NCI-H2107 treated with DMSO at 0.1 percent for 48 hours (cell line): ENCODE results near the gene ANTXRL.
"Not testable (repeated sequence)": the region's sequence is repeated elsewhere in the genome, so short reads cannot be mapped to it uniquely, and the experiment has no call there.

Experiments
- DNase-seq: peaks from one replicate; lab custom pipeline; 2025; ENCODE audit not compliant: unreplicated experiment; lab: John Stamatoyannopoulos, UW

Gene ANTXRL

DNA sequence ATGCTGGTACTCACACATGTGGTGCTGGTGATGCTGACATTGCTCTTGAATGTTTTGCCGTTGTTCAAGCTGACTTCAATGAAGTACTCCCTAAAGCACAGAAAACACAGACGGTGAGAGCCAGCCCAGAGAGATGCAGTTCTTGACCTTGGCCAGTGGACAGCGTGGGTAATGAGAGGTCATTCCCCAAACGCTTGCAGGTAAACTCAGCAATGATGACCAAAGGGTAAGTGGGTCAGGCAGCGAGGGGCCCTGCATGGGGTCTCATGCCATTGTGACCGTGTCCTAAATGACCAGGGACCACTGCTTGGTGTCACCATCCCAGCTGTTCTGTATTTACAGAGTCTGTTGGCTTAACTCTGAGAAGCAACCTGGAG, 32.8 kb upstream of the ANTXRL start:
- no peak for DNase-seq

- no peak for DNase-seq
Measured at GRCh38 chr10:46254467-46254866, 32.3 kb upstream of the ANTXRL start.

DNA sequence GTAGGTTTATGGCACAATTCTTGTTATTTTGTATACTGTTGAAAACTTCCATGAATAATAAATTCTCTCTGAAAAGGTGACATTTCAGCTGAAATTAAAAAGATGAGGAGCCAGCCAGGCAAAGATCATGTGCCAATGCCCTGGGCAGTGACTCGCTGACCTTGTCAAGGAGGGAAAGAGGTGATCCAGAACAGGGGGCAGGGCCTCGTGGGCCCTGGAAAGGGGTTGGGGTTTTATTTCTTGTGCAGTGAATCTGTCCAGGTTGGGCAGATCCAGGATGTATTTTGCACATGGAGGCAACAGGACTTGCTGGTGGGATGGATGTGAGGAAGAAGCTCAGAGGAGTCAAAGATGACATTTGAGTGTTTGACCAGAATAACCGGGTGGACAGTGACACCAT, 31.6 kb upstream of the ANTXRL start:
- not testable (repeated sequence) for DNase-seq

- no peak for DNase-seq
Measured at GRCh38 chr10:46255801-46256747, 30.7 kb upstream of the ANTXRL start.

DNA sequence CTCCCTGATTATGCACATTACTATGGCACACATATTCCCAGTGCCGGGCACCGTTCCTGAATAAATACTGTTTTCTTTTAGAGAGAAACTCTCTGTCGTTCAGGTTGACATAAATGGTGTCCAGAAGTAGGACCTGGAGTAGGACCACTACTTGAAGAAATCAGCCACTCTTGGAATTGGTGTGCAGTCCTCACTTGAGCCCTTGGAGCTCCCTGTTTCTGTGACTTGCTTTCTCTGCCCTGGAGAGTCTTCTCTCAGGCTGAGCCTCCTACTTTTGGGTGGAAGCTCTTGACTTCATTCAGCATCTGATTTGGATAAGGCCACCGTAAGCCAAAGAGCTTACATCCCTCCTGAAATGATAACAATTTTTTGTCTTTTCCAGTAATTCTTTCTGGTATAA, 29.7 kb upstream of the ANTXRL start:
- DNase-seq = no peak

DNA sequence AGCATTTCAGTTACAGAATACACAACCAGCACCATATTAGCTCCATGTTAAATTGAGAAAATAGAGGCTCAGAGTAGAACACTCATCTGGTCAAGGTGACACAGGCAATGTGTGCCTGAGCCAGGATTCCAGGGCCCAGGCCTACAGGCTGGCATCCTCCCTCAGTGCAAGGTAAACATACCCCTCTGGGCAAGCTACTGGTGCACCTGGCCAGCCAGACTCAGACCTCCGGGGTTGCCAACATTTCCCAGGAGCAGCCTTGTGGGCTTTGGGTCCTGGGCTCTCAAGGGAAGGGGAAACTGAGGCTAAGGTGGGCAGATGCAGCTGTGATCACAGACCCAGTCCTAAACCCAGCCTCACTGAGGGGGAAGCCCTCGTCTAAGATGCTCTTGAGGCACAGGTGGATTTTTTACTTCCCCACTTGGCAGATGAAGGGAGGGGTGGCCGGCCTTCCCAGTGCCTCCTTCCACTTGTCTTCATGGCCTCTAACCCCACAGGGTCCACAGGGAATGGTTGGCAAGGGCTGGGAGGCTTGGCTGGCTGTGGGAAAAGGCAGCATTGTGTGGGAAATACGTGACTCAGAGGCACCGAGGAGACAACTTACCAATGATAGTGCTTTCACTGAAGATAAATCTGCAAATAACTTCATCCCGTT, 23.8 kb upstream of the ANTXRL start:
- not testable (repeated sequence) for DNase-seq

- DNase-seq = no peak
Measured at GRCh38 chr10:46263831-46264268, 22.9 kb upstream of the ANTXRL start.

DNA sequence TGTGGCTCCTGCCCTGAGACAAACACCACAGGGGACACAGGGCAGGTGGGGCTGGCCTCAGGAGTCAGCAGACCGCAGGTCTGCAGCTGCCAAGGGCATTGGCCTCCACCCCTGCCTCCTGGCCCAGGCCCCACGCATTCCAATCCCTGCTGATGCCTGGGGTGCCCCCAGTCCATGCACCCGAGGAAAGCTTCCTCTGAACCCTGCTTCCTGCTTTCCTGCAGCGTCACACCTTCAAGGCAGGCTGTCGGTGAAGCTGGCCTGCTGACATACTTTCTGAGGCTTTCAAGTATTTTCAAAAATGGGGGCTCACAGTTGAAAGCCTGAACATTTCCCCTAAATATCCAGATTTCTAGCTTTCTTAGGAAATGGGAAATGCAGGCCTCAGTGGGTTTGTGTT, 22.5 kb upstream of the ANTXRL start:
- no peak for DNase-seq

- DNase-seq = no peak
Measured at GRCh38 chr10:46264737-46265368, 21.9 kb upstream of the ANTXRL start.

GRCh38 chr10:46265566-46266305, 21.1 kb upstream of the ANTXRL start:
- not testable (repeated sequence) for DNase-seq

GRCh38 chr10:46266306-46266985, 20.4 kb upstream of the ANTXRL start:
- no peak for DNase-seq

DNA sequence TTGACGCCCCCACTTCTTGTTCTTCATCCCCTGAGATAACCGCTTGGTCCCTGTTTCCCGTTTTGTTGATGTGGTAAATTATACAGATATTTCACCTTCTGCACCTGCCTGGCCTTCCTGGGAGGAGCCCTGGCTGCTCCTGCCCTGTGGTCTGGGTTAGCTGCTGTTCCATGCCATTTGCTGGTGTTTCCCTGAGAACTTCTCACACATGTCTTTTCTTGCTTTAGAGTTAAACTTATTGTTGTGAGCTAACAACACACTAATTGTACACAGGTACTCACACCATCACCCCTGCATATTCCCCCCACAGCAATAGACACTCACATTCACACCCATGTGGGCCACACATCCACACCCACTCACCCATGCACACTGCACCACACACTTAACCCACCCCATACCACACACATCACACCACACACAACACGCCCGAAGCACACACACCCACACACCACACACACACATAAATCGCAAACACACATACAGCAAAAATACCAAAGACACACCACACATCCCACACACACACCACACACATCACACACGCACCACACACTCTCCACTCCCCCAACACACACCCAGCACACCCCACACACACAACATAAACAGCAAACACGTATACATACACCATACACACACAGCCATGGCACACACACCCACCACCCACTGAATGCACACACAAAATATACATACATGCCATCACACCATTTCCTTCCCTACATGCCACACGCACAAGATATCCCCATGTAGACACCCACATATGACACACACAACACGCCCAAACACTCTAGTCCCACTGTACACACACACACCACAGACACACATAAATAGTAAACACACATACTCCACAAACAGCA, 19.4 kb upstream of the ANTXRL start:
- DNase-seq = no peak

GRCh38 chr10:46268076-46268881, 18.5 kb upstream of the ANTXRL start:
- DNase-seq = no peak

DNA sequence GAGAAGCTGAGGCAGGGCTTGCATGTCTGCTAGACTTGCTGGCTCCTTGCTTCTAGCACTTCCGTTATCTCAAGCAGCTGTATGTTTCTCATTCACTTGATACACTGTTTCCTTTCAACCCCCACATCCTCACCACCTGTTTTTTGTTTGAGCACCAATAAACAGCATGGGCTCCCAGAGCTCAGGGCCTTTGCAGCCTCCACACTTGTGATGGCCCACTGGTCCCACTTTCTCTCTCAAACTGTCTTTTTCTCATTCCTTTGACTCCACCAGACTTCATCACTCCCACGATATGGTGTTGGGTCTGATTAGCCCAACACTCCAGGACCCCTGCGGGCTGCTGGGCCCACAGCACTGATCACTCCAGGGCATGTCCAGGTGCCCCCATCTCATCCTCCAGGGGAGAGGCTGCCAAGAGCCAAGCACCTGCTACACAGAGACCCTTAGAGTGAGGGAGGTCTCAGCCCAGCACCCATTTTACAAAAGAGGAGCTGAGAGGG, 17.2 kb upstream of the ANTXRL start:
- not testable (repeated sequence) for DNase-seq

- no peak for DNase-seq
Measured at GRCh38 chr10:46270086-46270811, 16.5 kb upstream of the ANTXRL start.

DNA sequence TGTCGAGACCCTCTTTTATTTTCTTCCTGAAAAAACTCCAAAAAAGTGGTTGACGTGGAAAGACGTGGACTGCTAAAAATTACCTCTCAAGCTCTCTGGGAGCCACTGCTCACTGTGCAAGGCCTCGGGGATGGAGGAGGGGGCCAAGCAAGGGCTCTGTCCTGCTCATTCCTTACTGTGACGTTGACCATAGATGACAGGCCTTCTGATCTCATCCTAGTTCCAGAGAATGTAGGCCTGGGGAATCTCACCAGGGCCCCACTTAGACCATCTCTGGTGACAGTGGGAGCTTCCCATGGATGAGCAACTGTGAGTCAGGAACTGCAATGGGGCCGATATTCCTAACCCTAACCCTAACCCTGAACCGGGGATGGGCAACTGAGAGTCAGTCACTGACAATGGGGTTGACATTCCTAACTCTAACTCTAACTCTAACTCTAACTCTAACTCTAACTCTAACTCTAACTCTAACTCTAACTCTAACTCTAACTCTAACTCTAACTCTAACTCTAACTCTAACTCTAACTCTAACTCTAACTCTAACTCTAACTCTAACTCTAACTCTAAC, 15.8 kb upstream of the ANTXRL start:
- not testable (repeated sequence) for DNase-seq

DNA sequence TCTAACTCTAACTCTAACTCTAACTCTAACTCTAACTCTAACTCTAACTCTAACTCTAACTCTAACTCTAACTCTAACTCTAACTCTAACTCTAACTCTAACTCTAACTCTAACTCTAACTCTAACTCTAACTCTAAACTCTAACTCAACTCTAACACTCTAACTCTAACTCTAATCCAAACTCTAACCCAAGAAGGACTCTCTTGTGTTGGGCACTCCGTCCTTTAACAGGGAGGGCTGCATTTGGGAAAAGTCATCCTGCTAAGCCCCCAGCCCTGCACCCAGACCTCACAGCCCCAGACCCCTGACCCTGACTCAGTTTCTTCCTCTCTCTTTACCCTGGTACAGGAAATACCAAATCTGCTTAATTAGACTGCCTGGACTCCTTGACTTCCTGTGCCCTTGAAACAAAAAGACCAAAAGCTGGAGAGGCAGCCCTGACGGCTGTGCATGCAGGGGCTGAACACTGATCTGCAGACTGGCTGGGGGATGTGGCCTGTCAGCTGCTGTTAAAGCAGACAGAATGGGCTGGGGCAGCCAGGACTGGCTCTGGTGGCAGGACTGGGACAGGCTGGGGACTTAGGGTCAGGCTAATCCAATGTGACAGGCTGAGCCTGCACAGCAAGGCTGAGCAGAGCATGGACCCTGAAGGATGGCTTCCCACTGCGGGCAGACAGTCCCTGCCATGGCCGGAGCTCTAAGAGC, 14.8 kb upstream of the ANTXRL start:
- DNase-seq = not testable (repeated sequence)
